ENCODE data around the gene CNKSR1. TPM values are rescaled to one million over a fixed set of nuclear protein-coding genes. Genes with fewer than 3 reads are reported as not detected.
A peak's percentile ranks its signal among the peaks of the same experiment; 100 is the strongest.

The CNKSR1 gene
- total RNA-seq, 6 experiments from 2014 or later = 0.72 to 1.4 (median 1.1) TPM

- Histone ChIP-seq H3K27me3 (no peaks in the 10 kb centered on the region), H3K4me1 (peaks cover 0 to 11% (median 0%) of the 10 kb centered on the region in 4 donors), H3K4me3 (no peak overlapping the region), H3K27ac (no peak overlapping the region), H3K36me3 (no peaks in the 10 kb centered on the region), H3K9me3 (no peaks in the 10 kb centered on the region)
- DNase-seq (no peak), ATAC-seq (no peak)
- WGBS (ENCODE audit: insufficient coverage, low coverage, low lambda C conversion rate, missing lambda C conversion rate) = 100% methylated on average over 1 of the region's 2 CpGs
- intact Hi-C loops (cut with DNase I) = no loop called here
- TF ChIP-seq CTCF (IDR thresholded peaks at IDR 0.05) (no peak), POLR2A (IDR thresholded peaks at IDR 0.05) (no peak)
Measured at GRCh38 chr1:26132834-26133167, 44.5 kb upstream of the CNKSR1 start.

- Histone ChIP-seq H3K27me3 (no peaks in the 10 kb centered on the region), H3K4me1 (peaks cover 0 to 11% (median 0%) of the 10 kb centered on the region in 4 donors), H3K4me3 (no peak overlapping the region), H3K9me3 (no peaks in the 10 kb centered on the region), H3K36me3 (no peaks in the 10 kb centered on the region), H3K27ac (no peak overlapping the region)
- intact Hi-C loops (cut with DNase I) = no loop called here
- ATAC-seq (peak in 1 of 4 donors; percentile 72), DNase-seq (no peak)
- no peak for TF ChIP-seq POLR2A (IDR thresholded peaks at IDR 0.05)
- TF ChIP-seq CTCF (IDR thresholded peaks at IDR 0.05) = no peak
- 14% methylated on average over 1 of the region's 3 CpGs for WGBS (ENCODE audit: insufficient coverage, low coverage, low lambda C conversion rate, missing lambda C conversion rate)
Measured at GRCh38 chr1:26134466-26134865, 42.8 kb upstream of the CNKSR1 start.

- intact Hi-C loops (cut with DNase I) = no loop called here
- no peak for DNase-seq
- Histone ChIP-seq H3K4me1 (peaks cover 0 to 8% (median 0%) of the 10 kb centered on the region in 4 donors), H3K36me3 (no peaks in the 10 kb centered on the region), H3K27ac (no peak overlapping the region), H3K4me3 (no peak overlapping the region), H3K27me3 (no peaks in the 10 kb centered on the region), H3K9me3 (no peaks in the 10 kb centered on the region)
- ATAC-seq = no peak
- 61% methylated on average over 3 of the region's 3 CpGs for WGBS (ENCODE audit: insufficient coverage, low coverage, low lambda C conversion rate, missing lambda C conversion rate)
- TF ChIP-seq POLR2A (IDR thresholded peaks at IDR 0.05) = no peak
- no peak for TF ChIP-seq CTCF (IDR thresholded peaks at IDR 0.05)
Measured at GRCh38 chr1:26138974-26139558, 38.2 kb upstream of the CNKSR1 start.

GRCh38 chr1:26142159-26142558 is 35.1 kb upstream of the CNKSR1 start:
- DNase-seq = no peak
- ATAC-seq = no peak
- no peaks in the 10 kb centered on the region for H3K9me3 ChIP-seq
- intact Hi-C loops (cut with DNase I) = no loop called here
- TF ChIP-seq POLR2A (IDR thresholded peaks at IDR 0.05) = no peak
- H3K4me1 ChIP-seq = no peaks in the 10 kb centered on the region
- WGBS (ENCODE audit: insufficient coverage, low coverage, low lambda C conversion rate, missing lambda C conversion rate) = 86% methylated on average over 6 of the region's 8 CpGs
- no peaks in the 10 kb centered on the region for H3K36me3 ChIP-seq
- no peak overlapping the region for H3K4me3 ChIP-seq
- H3K27me3 ChIP-seq = no peaks in the 10 kb centered on the region
- no peak overlapping the region for H3K27ac ChIP-seq

GRCh38 chr1:26145041-26145959 is 32.0 kb upstream of the CNKSR1 start:
- Histone ChIP-seq H3K9me3 (no peaks in the 10 kb centered on the region), H3K4me3 (no peak overlapping the region), H3K4me1 (no peaks in the 10 kb centered on the region), H3K27me3 (no peaks in the 10 kb centered on the region), H3K27ac (no peak overlapping the region), H3K36me3 (no peaks in the 10 kb centered on the region)
- TF ChIP-seq CTCF (IDR thresholded peaks at IDR 0.05) = peak; percentile 74 to 85 (median 82)
- TF ChIP-seq POLR2A (IDR thresholded peaks at IDR 0.05) = no peak
- ATAC-seq (peak; percentile 98 to 100 (median 99)), DNase-seq (peak; percentile 76 to 82 (median 77))
- WGBS (ENCODE audit: insufficient coverage, low coverage, low lambda C conversion rate, missing lambda C conversion rate) = 11% methylated on average over 12 of the region's 19 CpGs
- intact Hi-C loops (cut with DNase I) = loop anchor here (5.0 kb wide), 2 partner anchors 43 to 113 kb away; no protein-coding TSS in a partner anchor
